Transverse colon (tissue), 4 donors: ENCODE data around the gene NCK1. TPM values are rescaled to one million over a fixed set of nuclear protein-coding genes. Genes with fewer than 3 reads are reported as not detected.

ENCODE experiments used
- DNase-seq: peaks from one replicate; pipeline ENCODE4 v3.0.0-alpha.2; 2019
- H3K27ac ChIP-seq, 4 donors: fragments of 200-600 bp; sonication (generic); 2 replicates each; pipeline ENCODE4 v1.5.1; 2016 to 2018; ENCODE audit warnings: inconsistent platforms in 4 of 4
- H3K27me3 ChIP-seq: fragments of 200-600 bp; sonication (generic); 2 replicates; pipeline ENCODE4 v1.5.1; 2017; ENCODE audit warnings: inconsistent platforms
- H3K36me3 ChIP-seq, 4 donors: fragments of 200-600 bp; sonication (generic); 2 replicates each; pipeline ENCODE4 v1.5.1; 2017 to 2019; ENCODE audit warnings: inconsistent platforms in 4 of 4
- H3K4me1 ChIP-seq, 4 donors: fragments of 200-600 bp; sonication (generic); 2 replicates each; pipeline ENCODE4 v1.5.1; 2017 to 2020; ENCODE audit warnings: inconsistent platforms in 4 of 4
- H3K4me3 ChIP-seq, 4 donors: fragments of 200-600 bp; sonication (generic); 1 replicate in 1 of 4; 2 replicates in 3 of 4; pipeline versions ENCODE4 v1.5.1 to v1.6.1; 2017 to 2019; ENCODE audit warnings: inconsistent platforms in 4 of 4
- H3K9me3 ChIP-seq, 2 donors: fragments of 200-600 bp; sonication (generic); 2 replicates each; pipeline ENCODE4 v1.5.1; 2017 to 2019; ENCODE audit warnings: inconsistent platforms in 2 of 2
- EP300 ChIP-seq: sonication (generic); formaldehyde crosslinking; IDR thresholded peaks from one replicate; pipeline ENCODE4 v1.6.1; 2017; ENCODE audit warnings: antibody characterized with exemption, low read depth
- POLR2A ChIP-seq: fragments of 450-650 bp; IDR thresholded peaks from one replicate; pipeline ENCODE4 v1.6.1; 2016; ENCODE audit warnings: antibody characterized with exemption, mild to moderate bottlenecking, moderate library complexity
- POLR2AphosphoS5 ChIP-seq, 3 donors: sonication (generic); formaldehyde crosslinking; IDR thresholded peaks; one replicate each; pipeline ENCODE4 v1.6.1; 2016; ENCODE audit warnings: antibody characterized with exemption in 3 of 3
- WGBS, 2 donors: methylation state at CpG; one replicate each; pipeline ENCODE4 v1.1.5; 2018; ENCODE audit warnings: low coverage in 1 of 2; 5-methylcytosine and 5-hydroxymethylcytosine counted together
- in situ Hi-C, 4 donors: fragments of 200-750 bp; cut with MboI; loops; one replicate each; pipeline versions ENCODE4 v1.15.0 to v1.15.1; 2017; ENCODE audit warnings: low sequenced_read_pairs in 3 of 4, low pct_ligation_motif_present in 1 of 4, low pct_unique_long_range_greater_than_20kb in 1 of 4
- intact Hi-C: fragments of 100-400 bp; cut with DNase I; formaldehyde crosslinking; loops from one replicate; pipeline ENCODE4 v1.15.1; 2023; ENCODE audit warnings: low total_unique reads
- total RNA-seq, 4 donors: library from RNA; depleted of rRNA; stranded (reverse); fragments of >200 nt; gene quantifications; one replicate each; pipeline ENCODE4 v1.1.0, GENCODE V29; 2016
- TF ChIP-seq, protein P1 (sequence below), 5 experiments: fragments of 200-600 bp in 3 of 5; fragments of 450-650 bp in 2 of 5; sonication (generic) in 3 of 5; IDR thresholded peaks; 1 replicate in 2 of 5; 2 replicates in 3 of 5; pipeline ENCODE4 v1.5.1; 2016 to 2017; ENCODE audit warnings: antibody characterized with exemption in 5 of 5, inconsistent platforms in 3 of 5, mild to moderate bottlenecking in 2 of 5, moderate library complexity in 1 of 5

Gene NCK1
- total RNA-seq, 4 donors from 2014 or later, result 0.80 to 71.4 (median 45.2) TPM

- Histone ChIP-seq H3K27ac (no peak overlapping the region), H3K9me3 (no peaks in the 10 kb centered on the region), H3K36me3 (no peaks in the 10 kb centered on the region), H3K4me1 (peaks cover 0 to 27% (median 3%) of the 10 kb centered on the region in 4 donors), H3K4me3 (no peak overlapping the region), H3K27me3 (no peaks in the 10 kb centered on the region)
- TF ChIP-seq POLR2A, result no peak
- TF ChIP-seq, protein P1, sequence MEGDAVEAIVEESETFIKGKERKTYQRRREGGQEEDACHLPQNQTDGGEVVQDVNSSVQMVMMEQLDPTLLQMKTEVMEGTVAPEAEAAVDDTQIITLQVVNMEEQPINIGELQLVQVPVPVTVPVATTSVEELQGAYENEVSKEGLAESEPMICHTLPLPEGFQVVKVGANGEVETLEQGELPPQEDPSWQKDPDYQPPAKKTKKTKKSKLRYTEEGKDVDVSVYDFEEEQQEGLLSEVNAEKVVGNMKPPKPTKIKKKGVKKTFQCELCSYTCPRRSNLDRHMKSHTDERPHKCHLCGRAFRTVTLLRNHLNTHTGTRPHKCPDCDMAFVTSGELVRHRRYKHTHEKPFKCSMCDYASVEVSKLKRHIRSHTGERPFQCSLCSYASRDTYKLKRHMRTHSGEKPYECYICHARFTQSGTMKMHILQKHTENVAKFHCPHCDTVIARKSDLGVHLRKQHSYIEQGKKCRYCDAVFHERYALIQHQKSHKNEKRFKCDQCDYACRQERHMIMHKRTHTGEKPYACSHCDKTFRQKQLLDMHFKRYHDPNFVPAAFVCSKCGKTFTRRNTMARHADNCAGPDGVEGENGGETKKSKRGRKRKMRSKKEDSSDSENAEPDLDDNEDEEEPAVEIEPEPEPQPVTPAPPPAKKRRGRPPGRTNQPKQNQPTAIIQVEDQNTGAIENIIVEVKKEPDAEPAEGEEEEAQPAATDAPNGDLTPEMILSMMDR (IDR thresholded peaks at IDR 0.05), result no peak
- TF ChIP-seq POLR2AphosphoS5 (IDR thresholded peaks at IDR 0.05), result no peak
- no peak for TF ChIP-seq EP300
- intact Hi-C loops (no loop called here), in situ Hi-C loops (no loop called here)
- no peak for DNase-seq
- WGBS, 2 donors, result 80 to 93% methylated on average over 1 to 2 of the region's 2 CpGs
Measured at GRCh38 chr3:136840252-136840651, 21.8 kb upstream of the NCK1 start.

DNA sequence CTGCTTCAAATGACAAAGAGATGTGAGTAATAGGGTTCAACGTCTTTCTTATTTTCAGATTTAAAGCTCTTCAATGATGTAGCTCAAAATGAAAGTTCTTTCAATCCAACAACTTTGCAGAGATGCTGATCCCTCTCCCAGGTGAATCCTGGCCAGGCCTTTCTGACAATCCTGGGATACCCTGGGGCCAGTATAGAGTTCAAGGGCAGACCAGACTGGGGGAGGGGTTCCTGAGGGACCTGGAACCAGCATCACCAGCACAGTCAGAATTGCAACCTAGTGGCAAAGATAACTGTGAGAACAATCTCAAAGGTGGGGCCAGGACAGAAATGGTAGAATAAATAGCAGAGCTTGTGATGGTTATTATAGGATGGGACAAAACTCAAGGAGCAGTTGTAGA is 19.7 kb upstream of the NCK1 start:
- Histone ChIP-seq H3K27ac (no peak overlapping the region), H3K4me3 (no peak overlapping the region), H3K9me3 (no peaks in the 10 kb centered on the region), H3K4me1 (peaks cover 0 to 13% (median 0%) of the 10 kb centered on the region in 4 donors), H3K36me3 (no peaks in the 10 kb centered on the region), H3K27me3 (no peaks in the 10 kb centered on the region)
- WGBS, 2 donors, result 63 to 83% methylated on average over 1 of the region's 1 CpG
- in situ Hi-C loops, result no loop called here
- TF ChIP-seq, protein P1 (IDR thresholded peaks at IDR 0.05), result no peak
- TF ChIP-seq EP300, result no peak
- DNase-seq, result no peak
- intact Hi-C loops, result no loop called here

DNA sequence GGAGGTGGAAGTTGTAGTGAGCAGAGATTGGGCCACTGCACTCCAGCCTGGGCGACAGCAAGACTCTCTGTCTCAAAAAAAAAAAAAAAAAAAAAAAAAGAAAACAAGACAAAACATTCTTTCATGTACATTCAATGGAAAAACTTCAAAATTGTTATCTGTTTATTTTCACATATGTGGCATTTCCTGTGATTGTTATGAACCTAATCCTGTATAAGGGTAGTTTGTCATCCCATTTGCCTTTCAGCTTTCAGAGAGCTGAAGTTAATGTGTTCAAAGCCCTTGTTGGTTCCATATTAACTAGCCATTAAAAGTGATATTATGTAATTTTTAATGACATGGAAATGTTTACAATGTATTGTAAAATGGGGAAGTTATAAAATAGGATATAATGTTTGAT is 17.3 kb upstream of the NCK1 start:
- intact Hi-C loops (no loop called here), in situ Hi-C loops (no loop called here)
- WGBS, 2 donors, result 91 to 100% methylated on average over 1 of the region's 1 CpG
- TF ChIP-seq POLR2A, result no peak
- TF ChIP-seq, protein P1 (IDR thresholded peaks at IDR 0.05), result no peak
- TF ChIP-seq EP300, result no peak
- no peak for TF ChIP-seq POLR2AphosphoS5 (IDR thresholded peaks at IDR 0.05)
- no peak overlapping the region for H3K4me3 ChIP-seq
- no peak overlapping the region for H3K27ac ChIP-seq
- no peaks in the 10 kb centered on the region for H3K4me1 ChIP-seq
- no peaks in the 10 kb centered on the region for H3K27me3 ChIP-seq
- no peaks in the 10 kb centered on the region for H3K36me3 ChIP-seq
- no peak for DNase-seq
- H3K9me3 ChIP-seq, result no peaks in the 10 kb centered on the region

GRCh38 chr3:136852180-136852579 is 9.8 kb upstream of the NCK1 start:
- DNase-seq, result no peak
- Histone ChIP-seq H3K36me3 (no peaks in the 10 kb centered on the region), H3K27me3 (no peaks in the 10 kb centered on the region), H3K9me3 (no peaks in the 10 kb centered on the region), H3K27ac (no peak overlapping the region), H3K4me1 (no peaks in the 10 kb centered on the region), H3K4me3 (no peak overlapping the region)
- intact Hi-C loops (no loop called here), in situ Hi-C loops (loop anchor here in 1 of 4 donors (25.0 kb wide), 1 partner anchor 135 kb away; no protein-coding TSS in a partner anchor)
- TF ChIP-seq, protein P1 (IDR thresholded peaks at IDR 0.05), result no peak
- TF ChIP-seq POLR2AphosphoS5 (IDR thresholded peaks at IDR 0.05) (no peak), POLR2A (no peak), EP300 (no peak)
- WGBS, 2 donors, result 82 to 88% methylated on average over 3 to 4 of the region's 4 CpGs
